Coronary artery (tissue), 2 donors: ENCODE measurements around the gene PTPN13.

Experiments
- DNase-seq: peaks from one replicate; pipeline ENCODE4 v3.0.0-alpha.2; 2017; ENCODE audit warnings: low spot score
- H3K27ac ChIP-seq, 2 donors: fragments of 200-600 bp; sonication (generic); one replicate each; pipeline ENCODE4 v1.5.1; 2016 to 2019
- H3K4me3 ChIP-seq: fragments of 200-600 bp; sonication (generic); 2 replicates; pipeline ENCODE4 v1.5.1; 2016; ENCODE audit warnings: mild to moderate bottlenecking, moderate library complexity
- TF ChIP-seq, protein P1 (sequence below): fragments of 200-600 bp; sonication (generic); IDR thresholded peaks from one replicate; pipeline ENCODE4 v1.5.1; 2019; ENCODE audit warnings: antibody characterized with exemption

PTPN13 gene

DNA sequence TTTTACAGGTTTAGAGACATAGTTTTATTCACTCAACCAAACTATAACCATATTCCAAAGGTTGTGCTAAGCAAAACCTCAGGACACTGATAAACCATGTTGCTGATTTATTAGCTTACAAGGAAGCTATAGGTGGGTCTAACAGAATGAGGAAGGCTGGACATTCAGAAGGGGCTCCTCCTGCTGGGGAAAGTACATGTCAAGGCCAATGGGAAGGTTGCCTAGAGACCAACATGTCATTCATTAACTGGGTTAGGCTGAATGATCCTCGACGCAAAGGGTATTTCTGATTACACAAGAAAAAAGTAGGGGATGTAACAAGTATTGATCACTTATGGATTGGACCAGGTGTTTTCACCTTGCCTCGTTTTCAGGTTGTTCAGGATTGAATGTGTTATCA lies 224.7 kb downstream of the PTPN13 start:
- Histone ChIP-seq H3K27ac (no peak overlapping the region), H3K4me3 (no peak overlapping the region)
- DNase-seq = no peak
- TF ChIP-seq, protein P1, sequence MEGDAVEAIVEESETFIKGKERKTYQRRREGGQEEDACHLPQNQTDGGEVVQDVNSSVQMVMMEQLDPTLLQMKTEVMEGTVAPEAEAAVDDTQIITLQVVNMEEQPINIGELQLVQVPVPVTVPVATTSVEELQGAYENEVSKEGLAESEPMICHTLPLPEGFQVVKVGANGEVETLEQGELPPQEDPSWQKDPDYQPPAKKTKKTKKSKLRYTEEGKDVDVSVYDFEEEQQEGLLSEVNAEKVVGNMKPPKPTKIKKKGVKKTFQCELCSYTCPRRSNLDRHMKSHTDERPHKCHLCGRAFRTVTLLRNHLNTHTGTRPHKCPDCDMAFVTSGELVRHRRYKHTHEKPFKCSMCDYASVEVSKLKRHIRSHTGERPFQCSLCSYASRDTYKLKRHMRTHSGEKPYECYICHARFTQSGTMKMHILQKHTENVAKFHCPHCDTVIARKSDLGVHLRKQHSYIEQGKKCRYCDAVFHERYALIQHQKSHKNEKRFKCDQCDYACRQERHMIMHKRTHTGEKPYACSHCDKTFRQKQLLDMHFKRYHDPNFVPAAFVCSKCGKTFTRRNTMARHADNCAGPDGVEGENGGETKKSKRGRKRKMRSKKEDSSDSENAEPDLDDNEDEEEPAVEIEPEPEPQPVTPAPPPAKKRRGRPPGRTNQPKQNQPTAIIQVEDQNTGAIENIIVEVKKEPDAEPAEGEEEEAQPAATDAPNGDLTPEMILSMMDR = no peak

- TF ChIP-seq, protein P1 = no peak
- no peak for DNase-seq
- Histone ChIP-seq H3K27ac (no peak overlapping the region), H3K4me3 (no peak overlapping the region)
Measured at GRCh38 chr4:86819561-86819960, 225.4 kb downstream of the PTPN13 start.

- H3K27ac ChIP-seq = no peak overlapping the region
- TF ChIP-seq, protein P1 = no peak
Measured at GRCh38 chr4:86821151-86821550, 227.0 kb downstream of the PTPN13 start.

GRCh38 chr4:86822136-86822535 lies 228.0 kb downstream of the PTPN13 start:
- TF ChIP-seq, protein P1 = no peak
- Histone ChIP-seq H3K27ac (no peak overlapping the region), H3K4me3 (no peak overlapping the region)
- DNase-seq = no peak

More at GRCh38 chr4:86821151-86821550, 227.0 kb downstream of the PTPN13 start:
- no peak overlapping the region for H3K4me3 ChIP-seq
- no peak for DNase-seq

- TF ChIP-seq, protein P1 = no peak
- Histone ChIP-seq H3K4me3 (no peak overlapping the region), H3K27ac (no peak overlapping the region)
- DNase-seq = no peak
Measured at GRCh38 chr4:86825511-86825910, 231.4 kb downstream of the PTPN13 start.

GRCh38 chr4:86831262-86832130 lies 237.4 kb downstream of the PTPN13 start:
- Histone ChIP-seq H3K4me3 (no peak overlapping the region), H3K27ac (no peak overlapping the region)
- TF ChIP-seq, protein P1 = no peak
- no peak for DNase-seq

DNA sequence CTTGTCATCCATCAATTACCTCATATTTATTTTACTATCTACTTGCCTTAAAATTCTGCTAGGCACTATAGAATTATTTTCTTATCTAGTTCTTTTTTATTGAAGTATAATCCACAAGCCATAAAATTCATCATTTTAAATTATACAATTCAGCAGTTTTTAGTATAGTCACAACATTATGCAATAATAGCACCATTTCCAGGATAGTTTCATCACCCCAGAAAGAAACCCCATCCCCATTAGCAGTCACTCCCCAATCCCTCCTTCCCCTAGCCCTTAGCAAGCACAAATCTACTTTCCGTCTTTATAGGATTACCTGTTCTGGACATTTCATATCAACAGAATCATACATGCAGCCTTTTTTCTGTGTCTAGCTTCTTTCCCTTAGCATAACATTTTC lies 239.5 kb downstream of the PTPN13 start:
- no peak for DNase-seq
- H3K27ac ChIP-seq = no peak overlapping the region
- H3K4me3 ChIP-seq = no peak overlapping the region
- TF ChIP-seq, protein P1 = no peak
